GM18867 (cell line): Measurements from ENCODE around the gene DYNLT4.
"Not testable (repeated sequence)": the region's sequence is repeated elsewhere in the genome, so short reads cannot be mapped to it uniquely, and the experiment has no call there.

Experiments
- ATAC-seq: cut with Tn5 transposase; IDR thresholded peaks from one replicate; pipeline ENCODE4 v1.9.1; 2021; ENCODE audit warnings: mild to moderate bottlenecking, moderate library complexity; ENCODE audit not compliant: unreplicated experiment

DYNLT4 gene

GRCh38 chr1:44766421-44766820, 40.7 kb downstream of the DYNLT4 start:
- not testable (repeated sequence) for ATAC-seq

- no peak for ATAC-seq
Measured at GRCh38 chr1:44760876-44761275, 46.3 kb downstream of the DYNLT4 start.

- ATAC-seq = no peak
Measured at GRCh38 chr1:44759077-44759476, 48.1 kb downstream of the DYNLT4 start.

GRCh38 chr1:44757420-44757819, 49.7 kb downstream of the DYNLT4 start:
- ATAC-seq = no peak
